Activated CD8-positive, alpha-beta memory T cell treated with anti-CD3 and anti-CD28 coated beads, Interleukin-2, amount 50 U/mL, for 1 hour (primary cell): Measurements from ENCODE around the gene LHFPL5.

Source experiments
- DNase-seq: peaks from one replicate; pipeline ENCODE4 v3.0.0-alpha.2; 2020; ENCODE audit errors: extremely low read depth

LHFPL5 gene

DNA sequence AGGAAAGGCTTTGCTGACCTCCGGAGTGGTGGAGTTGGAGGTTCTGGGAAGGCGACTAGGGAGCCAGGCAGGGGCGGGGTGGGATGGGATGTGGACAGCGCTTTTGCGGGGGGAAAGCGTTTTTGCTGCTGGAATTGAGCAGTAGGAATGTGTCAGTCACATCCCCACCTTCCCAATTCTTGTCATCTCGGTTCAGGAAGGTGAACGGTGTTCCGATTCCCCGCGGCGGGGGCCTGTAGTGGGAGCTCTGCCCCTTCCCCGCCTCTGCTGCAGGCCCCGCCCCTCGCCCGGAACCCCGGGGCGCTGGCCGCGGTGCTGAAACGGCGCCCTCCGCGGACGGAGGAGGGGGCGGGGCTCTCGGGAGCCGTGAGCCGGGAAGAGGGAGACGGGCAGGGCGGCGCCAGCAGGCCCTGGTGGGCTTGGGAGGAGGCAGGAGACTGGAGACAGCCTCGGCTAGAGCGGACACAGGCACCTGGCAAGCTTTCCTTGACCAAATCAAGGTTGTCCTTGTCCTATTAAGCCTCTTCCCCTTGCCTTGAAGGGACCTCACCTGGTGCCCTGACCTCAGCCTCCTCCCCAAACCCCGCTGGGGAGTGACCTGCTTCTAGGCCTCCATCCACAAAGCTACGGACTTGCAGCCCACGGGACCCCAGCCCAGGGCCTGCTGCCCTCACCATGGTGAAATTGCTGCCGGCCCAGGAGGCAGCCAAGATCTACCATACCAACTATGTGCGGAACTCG is at the start of gene LHFPL5:
LHFPL5 (plus strand) TSS at position 357 of the 741 bp plus-strand sequence; CDS start at position 676, 319 bp downstream.
- no peak for DNase-seq

DNA sequence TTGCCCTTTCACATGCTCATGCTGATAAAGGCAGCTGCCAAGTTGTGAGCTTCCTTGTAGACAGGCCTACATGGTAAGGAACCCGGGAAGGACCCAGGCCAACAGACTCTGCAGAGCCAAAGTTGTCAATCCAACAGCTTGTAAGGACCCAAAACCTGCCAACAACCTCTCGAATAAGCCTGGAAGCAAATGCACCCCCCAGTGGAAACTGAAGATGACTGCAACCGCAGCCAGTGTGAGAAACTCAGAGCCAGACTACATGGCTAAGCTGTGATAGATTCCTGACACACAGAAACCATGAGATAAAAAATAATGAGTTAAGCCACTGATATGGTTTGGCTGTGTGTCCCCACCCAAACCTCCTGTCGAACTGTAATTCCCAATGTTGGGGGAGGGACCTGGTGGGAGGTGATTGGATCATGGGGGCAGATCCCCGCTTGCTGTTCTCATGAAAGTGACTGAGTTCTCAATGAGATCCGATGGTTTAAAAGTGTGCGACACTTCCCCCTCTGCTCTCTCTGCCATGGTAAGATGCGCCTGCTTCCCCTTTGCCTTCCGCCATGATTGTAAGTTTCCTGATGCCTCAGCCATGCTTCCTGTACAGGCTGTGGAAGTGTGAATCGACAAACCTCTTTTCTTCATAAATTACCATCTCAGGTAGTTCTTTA is 47.6 kb upstream of the LHFPL5 start:
- no peak for DNase-seq

DNA sequence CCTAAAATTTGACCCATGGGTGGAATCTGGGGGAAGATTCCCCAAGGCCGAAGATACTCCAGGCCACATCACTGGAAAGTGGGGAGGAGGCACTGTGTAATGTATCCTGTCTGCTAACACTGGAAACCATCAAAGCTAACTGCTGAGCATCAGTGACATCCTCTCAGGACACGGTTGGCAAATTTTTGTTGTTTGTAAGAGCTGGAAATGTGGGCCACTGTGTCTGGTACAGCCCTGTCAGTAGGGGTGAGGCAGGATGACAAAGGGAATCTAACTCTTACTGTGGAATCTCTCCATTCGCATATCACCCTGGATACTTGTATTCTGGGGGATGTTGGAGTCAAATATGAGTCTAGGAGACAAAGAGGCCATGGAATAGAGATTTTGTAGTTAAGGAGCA is 45.7 kb upstream of the LHFPL5 start:
- no peak for DNase-seq

DNA sequence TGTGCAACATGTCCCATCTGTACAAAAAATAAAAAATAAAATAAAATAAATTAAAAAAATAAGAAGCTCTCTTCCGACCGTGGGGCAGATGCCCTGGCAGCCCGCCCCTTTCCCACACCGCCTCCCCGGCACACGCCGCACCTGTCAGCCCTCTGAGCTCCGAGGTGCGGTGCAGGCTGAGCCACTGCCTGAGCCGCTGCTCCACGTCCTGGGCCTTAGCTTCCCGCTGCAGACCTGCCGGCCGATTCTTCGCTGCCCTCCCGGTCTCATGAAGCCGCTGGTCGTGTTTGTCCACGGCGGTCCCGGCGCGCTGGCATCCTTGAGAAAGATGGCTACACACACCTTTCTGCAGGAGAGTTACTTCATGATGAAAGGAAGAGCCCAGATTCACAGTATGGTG is 39.4 kb upstream of the LHFPL5 start:
- no peak for DNase-seq

DNA sequence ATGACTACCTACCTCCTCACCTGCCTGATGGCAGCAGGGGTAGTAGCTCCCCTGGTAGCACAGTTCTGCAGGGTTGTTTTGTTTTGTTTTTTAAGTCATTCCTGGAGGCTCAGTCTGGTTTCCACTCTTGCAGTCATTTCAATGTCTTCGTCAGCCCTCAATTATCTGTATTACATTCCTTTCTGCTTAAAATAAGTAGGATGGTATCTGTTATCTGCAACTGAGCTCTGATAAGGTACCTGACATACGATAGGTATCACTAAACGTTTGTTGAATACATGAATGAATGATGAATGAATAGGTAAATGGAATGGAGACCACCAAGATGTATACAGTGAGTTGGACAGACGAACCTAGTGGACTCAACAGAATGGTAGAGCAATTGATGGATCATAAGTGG is 35.9 kb upstream of the LHFPL5 start:
- DNase-seq = no peak

DNA sequence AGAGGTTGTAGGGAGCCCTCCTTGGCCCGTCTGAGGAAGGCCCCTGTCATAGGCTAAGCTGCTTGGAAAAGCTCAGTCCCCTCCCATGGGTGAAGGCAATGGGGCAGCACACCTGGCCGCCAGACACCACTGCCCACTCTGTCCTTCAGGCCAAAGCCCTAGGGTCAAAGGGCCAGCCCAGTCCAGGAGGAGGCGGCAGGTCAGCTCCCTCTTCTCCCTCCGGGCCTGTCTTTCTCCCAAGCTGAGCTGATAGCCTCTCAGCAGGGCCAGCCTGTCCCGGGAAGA is 33.9 kb upstream of the LHFPL5 start:
- DNase-seq = no peak

DNA sequence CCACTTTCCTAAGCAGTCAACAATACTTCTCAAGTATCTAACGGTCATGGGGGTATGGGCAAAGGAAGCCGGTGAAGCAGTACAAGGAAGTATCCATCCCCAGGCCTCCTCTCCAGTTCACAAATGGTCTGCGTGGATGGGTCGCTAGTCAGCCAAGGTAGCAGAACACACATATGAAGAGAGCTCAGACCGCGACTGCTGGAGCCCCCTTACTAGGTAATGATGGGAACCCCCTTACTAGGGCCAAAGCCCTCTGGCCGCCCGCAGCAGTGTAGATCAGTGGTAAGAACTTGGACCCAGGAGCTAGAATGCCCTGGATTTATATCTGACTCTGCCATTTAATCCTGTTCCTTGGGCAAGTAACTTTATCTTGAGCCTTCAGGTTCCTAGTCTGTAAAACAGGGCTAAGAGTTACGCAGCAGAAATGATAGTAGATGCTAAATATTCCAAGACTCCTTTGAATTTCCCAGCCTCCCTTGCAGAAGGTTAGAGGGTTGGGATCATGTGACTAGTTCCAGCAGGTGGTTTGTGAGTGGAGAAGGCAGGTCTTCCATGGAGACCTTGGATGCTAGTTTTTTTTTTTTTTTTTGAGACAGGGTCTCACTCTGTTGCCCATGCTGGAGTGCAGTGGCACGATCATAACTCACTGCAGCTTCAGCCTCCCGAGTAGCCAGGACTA is 30.9 kb upstream of the LHFPL5 start:
- DNase-seq = no peak

DNA sequence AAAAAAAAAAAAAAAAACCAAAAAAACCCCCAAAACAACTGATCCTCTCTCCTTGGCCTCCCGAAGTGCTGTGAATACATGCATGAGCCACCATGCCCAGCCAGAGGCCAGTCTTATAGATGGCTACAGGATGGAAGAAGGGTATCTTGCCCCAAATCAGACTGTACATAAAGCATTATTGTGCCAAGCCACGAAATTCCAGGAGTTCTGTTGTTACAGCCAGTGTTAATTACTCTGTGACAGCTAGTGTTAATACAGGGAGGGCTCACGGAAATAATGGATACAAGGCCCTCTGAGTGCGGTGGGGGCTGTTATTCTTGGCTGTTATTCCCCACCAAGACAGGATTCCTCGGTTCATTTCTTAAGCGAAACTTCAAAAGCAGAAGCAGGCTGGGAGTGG is 30.1 kb upstream of the LHFPL5 start:
- DNase-seq = no peak

DNA sequence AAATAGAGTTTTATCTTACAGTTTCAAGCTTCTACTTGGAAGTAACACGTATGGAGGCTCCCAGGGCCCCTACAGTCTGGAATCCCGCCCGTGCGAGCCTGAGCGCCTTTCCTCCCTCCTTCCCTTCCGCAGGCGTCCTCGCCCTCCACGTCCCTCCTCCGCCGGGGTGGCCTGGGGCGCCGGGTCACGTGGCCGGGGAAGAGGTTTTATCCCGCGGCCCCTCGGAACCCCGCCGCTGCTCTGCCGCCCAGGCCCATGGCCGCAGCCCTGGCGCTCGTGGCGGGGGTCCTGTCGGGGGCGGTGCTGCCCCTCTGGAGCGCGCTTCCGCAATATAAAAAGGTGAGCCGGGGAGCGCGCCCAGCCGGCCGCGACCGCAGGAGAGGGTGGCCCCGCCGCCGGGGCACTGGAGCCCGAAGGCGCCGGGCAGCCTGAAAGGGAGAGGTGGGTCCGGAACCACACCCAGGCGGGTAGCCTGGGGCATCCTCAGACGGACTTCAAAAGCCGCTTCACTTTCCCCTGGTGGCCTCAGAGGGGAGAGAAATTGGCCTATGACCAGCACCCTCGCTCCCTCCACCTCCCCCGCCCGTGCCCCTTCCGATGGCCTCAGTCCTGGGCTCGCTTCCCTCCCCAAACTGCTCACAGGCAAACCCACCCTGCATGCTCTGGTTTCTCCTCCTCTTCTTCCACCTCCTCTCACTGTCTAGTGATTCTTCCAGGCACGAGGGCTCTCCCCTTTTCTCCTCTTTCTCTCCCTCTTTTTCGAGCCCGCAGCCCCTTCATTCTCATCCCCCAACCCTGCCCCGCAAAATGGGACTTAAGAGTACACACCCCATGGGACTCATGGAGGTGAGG is 28.6 kb upstream of the LHFPL5 start, which contains the start of gene CLPSL2:
CLPSL2 (plus strand) TSS at position 235 of the 852 bp plus-strand sequence; CDS start at position 256, 21 bp downstream.
- no peak for DNase-seq

DNA sequence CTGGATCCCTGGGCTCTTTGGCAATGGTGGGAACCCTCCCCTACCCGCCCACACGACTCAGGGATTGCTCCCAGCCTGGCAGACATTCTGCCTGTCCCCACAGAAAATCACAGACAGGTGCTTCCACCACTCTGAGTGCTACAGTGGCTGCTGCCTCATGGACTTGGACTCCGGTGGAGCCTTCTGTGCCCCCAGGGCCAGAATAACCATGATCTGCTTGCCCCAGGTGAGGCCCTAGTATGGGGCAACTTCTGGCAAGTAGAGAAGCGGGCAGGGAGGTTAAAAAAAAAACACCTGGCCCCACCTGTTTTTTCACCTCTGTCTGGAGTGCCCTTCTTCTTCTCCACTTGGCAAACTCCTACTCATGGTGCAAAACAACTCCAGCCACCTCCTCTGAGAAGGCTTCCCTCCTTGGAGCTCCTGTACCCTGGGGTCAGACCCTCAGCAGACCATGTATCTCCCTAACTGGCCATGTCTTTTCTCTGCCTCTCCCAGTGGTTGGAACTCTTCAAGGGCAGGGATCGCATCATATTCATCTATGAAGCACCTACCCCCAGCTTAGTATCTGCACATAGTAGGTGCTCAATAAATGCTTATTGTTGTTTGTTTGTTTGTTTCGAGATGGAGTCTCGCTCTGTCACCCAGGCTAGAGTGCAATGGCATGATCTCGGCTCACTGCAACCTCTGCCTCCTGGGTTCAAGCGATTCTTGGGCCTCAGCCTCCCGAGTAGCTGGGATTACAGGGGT is 27.6 kb upstream of the LHFPL5 start:
- DNase-seq = no peak

DNA sequence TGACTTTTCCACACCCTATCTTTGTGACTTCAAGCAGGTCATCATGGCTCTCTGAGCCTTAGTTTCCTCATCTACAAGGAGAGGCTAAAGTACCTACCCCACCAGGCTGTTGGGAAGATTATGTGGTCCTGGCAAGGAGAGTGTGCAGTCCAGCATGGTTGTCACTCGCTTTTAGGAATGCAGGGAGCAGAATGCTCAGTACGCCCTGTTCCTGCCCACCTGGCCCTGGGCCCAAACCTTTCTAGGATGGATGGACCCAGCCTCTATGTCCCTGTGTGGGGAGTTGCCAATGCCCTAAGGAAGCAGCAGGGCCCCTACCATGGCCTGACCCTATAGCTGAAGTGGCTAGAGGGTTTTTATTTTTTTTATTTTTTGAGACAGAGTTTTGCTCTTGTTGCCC is 26.7 kb upstream of the LHFPL5 start:
- no peak for DNase-seq

DNA sequence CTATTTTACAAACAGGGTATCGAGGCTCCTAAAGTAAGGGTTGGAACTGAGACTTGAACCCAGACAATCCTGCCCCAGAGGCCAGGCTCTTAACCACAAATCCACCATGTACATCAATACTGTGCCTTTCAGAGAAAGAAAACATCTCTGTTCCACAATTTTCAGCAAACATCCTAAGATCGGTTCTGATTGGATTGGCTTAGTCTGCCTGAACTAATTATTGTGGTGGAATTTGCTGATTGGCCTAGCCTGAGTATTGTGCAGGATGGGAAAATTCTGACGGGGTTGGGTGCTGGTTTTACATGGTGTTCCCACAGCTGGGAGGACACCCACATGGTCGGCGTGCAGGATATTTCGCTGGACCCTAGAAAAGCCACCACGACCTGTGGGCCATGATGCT is 24.4 kb upstream of the LHFPL5 start, which contains the start of gene CLPSL1:
CLPSL1 (plus strand) TSS at position 301 of the 400 bp plus-strand sequence; CDS start at position 393, 92 bp downstream.
- no peak for DNase-seq

DNA sequence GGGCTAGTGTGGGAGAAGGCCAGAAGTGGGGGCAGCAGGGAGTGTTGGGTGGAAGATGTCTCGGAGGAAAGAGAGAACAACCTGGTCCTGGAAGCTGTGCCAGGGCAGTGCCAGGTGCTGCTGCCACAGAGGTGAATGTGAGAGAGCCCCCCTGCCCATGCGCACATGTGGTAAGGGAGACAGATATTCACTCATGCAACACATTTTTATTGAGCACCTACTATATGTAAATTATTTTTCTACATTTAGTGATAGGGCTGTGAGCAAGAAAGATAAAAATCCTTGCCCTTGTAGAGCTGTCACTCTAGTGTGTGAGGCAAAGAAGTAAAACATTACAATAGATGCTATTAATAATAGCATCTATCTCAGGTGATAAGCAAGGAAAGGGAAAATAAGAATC is 23.9 kb upstream of the LHFPL5 start:
- DNase-seq = no peak

DNA sequence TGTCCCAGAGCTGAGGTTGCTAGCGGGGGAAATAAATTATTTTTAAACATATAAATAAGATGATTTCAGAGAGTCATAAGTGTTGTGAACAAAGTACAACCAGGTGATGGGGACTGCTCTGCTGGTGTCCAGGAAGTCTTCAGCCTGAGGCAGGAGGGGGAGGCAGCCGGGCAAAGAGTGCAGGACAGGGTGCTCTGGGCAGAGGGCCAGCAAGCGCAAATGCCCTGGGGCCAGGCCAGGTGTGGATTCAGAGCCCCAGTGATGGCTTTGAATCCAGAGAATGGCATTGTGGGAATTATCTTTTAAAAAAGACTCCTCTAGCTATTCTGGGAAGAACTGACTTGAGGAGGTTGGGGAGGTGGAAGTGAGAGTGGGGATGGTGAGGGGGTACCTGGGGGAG is 22.7 kb upstream of the LHFPL5 start:
- DNase-seq = no peak

DNA sequence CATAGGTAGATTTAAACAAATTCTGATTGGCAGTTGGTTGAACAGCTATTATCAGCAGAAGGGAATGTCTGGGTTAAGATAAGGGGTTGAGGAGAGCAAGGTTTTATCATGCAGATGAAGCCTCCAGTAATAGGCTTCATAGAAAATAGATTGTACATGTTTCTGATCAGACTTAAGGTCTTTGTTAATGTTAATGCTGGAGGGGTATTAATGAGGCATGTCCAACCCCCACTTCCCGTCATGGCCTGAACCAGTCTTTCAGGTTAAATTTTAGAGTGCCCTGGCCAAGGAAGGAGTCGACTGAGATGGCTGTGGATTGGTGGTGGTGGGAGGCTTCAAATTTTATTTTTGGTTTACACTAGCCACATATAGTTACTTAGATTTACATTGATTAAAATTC is 21.0 kb upstream of the LHFPL5 start:
- no peak for DNase-seq

DNA sequence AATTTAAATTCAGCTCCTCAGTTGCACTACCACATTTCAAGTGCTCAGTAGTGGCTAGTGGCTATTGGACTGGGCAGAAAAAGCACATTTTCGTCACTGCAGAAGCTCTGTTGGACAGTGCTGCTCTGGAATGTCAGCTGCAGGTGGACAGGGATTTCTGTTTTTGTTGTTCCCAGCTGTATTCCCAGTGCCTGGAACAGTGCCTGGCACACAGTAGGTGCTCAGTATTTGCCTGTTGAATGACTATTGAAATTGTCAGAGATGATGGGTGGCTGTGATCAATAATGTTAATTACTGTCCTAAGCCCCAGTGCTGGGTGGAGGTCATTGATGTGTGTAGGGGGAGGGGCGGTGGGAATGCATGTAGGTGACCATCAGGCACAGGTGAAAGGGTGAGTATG is 18.9 kb upstream of the LHFPL5 start:
- DNase-seq = no peak

DNA sequence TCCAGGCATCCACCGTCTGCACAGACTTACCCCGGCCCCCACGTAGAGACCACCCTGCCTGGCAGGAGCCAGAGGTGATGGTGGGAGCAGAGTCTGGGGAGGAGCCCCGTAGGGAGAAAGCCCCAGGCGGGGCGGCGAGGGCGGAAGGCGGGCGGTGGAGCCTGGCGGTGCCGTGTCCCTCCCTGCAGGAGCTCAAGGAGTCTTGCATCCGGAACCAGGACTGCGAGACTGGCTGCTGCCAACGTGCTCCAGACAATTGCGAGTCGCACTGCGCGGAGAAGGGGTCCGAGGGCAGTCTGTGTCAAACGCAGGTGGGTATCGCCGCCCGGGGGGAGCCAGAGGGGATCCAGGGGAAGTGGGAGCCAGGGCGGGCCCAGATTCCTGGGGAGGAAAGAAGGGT is 18.3 kb upstream of the LHFPL5 start:
- DNase-seq = no peak

DNA sequence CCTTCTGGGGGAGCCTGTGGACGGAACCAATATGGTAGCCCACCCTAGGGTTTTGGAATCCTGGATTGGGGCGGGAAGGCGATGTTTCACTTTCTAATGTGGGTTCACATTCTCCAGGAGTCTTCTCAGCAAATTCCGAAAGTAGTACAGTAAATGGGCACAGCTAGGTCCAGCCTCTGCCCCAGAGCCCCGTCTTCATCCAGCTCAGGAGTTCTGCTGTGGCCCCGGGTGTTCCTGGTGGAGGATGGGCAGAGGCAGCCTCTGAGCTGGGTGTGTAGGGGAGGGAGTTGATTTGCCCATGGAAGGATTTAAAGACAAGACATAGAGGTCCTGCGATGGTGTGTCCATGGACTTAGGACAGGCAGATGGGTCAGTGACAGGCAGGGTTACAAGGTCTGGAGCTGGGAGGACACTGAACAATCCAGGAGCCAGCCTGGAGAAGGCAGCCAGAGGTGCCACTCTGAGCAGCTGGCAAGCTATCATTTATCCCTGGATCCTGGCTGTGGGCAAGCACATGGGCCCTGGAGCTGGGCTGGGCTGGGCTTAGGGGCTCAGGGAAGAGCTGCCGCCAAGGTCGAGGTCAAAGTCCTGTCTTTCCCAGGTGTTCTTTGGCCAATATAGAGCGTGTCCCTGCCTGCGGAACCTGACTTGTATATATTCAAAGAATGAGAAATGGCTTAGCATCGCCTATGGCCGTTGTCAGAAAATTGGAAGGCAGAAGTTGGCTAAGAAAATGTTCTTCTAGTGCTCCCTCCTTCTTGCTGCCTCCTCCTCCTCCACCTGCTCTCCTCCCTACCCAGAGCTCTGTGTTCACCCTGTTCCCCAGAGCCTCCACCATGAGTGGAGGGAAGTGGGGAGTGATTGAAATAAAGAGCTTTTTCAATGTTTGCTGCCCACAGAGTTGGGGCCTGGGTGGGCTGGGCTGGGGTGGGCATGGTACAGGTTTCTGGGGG is 17.6 kb upstream of the LHFPL5 start:
- no peak for DNase-seq

DNA sequence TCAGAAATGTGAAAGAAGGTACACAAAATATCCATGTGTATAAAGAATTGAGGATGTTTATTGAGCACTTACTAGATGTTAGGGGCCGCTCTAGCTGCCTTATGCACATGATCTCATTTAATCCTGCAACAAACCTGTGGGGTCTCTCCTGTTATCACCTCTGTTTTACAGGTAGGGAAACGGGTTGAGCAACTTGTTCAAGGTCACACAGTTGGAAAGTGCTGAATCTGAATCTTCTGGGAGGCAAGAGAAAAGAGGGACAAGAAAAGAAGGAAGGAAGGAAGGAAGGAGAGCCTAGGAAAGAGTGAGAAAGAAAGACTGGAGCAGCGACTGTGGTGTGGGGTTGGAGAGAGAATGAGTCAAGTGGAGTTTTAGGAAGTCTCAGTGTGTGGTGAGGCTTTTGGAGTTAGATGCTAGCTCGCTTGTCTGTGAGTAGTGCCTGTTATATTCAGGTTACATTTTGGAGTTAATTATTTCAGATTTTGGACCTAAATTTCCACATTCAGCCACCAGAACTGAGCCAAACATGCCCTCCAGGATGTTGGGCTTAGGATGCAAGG is 16.6 kb upstream of the LHFPL5 start:
- DNase-seq = no peak

DNA sequence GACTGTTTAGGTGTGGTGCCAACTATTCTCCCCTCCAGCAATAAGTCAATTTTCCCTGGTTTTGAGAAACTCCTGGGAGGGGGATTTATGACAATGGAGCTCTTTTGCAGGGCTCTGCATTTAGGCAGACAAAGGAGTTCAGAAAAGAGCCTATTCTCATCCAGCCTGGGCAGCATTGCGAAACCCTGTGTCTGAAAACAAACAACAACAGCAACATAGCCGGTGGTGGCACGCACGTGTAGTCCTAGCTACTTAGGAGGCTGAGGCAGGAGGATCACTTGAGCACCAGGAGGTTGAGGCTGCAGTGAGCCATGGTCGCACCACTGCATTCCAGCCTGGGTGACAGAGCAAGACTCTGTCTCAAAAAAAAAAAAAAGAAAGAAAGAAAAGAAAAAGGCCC is 14.5 kb upstream of the LHFPL5 start:
- no peak for DNase-seq
